ENCODE measurements around the gene TRAF7. TPM values are rescaled to one million over a fixed set of nuclear protein-coding genes. Genes with fewer than 3 reads are reported as not detected.
A peak's percentile ranks its signal among the peaks of the same experiment; 100 is the strongest.

TRAF7 gene
- total RNA-seq, 1 donor from 2014 or later = 190 TPM

DNA sequence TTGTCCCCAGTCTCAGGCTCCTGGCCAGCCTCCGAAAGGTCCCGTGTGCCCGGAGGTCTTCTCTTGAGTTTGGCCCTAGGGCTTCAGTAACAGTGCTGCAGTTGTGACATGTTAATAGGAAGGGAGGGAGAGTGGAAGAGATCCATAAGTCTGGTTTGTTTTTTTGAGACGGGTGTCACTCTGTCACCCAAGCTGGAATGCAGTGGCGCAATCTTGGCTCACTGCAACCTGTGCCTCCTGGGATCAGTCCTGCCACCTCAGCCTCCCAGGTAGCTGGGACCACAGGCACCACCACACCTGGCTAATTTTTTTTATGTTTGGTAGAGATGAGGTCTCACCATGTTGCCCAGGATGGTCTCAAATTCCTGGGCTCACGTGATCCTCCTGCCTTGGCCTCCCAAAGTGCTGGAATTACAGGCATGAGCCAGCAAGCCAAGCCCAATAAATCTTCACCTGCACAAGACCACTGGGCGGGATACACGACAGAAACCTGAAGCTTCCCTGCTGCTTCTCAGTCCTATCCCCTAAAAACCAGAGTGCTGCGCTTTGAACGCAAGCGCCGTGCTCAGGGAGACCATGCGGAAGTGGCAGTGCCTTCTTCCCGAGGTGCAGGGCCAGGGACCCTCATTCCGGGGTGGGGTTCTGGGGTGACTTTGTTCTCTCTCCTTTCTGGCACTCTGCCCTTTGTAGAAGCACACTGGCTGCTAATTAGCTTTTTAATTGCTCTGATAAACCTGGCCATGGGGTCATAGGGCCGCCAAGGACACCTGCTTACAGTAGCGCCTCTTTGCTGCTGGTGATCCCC lies 10.9 kb downstream of the TRAF7 start:
- Mint-ChIP-seq H3K27me3 (ENCODE audit: unreplicated experiment) (no peaks in the 10 kb centered on the region), H3K27ac (ENCODE audit: unreplicated experiment) (peak overlapping the region; percentile 67), H3K4me3 (ENCODE audit: unreplicated experiment) (peak overlapping the region; percentile 65), H3K36me3 (ENCODE audit: low read depth, unreplicated experiment) (peaks cover 7% of the 10 kb centered on the region), H3K9me3 (ENCODE audit: unreplicated experiment) (no peaks in the 10 kb centered on the region), H3K4me1 (ENCODE audit: unreplicated experiment) (peaks cover 13% of the 10 kb centered on the region)
- no peak for DNase-seq (ENCODE audit: low spot score)
- TF ChIP-seq, protein P1, sequence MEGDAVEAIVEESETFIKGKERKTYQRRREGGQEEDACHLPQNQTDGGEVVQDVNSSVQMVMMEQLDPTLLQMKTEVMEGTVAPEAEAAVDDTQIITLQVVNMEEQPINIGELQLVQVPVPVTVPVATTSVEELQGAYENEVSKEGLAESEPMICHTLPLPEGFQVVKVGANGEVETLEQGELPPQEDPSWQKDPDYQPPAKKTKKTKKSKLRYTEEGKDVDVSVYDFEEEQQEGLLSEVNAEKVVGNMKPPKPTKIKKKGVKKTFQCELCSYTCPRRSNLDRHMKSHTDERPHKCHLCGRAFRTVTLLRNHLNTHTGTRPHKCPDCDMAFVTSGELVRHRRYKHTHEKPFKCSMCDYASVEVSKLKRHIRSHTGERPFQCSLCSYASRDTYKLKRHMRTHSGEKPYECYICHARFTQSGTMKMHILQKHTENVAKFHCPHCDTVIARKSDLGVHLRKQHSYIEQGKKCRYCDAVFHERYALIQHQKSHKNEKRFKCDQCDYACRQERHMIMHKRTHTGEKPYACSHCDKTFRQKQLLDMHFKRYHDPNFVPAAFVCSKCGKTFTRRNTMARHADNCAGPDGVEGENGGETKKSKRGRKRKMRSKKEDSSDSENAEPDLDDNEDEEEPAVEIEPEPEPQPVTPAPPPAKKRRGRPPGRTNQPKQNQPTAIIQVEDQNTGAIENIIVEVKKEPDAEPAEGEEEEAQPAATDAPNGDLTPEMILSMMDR (IDR thresholded peaks at IDR 0.05; ENCODE audit: unreplicated experiment) = no peak

- no peaks in the 10 kb centered on the region for H3K27me3 Mint-ChIP-seq (ENCODE audit: unreplicated experiment)
- H3K4me3 Mint-ChIP-seq (ENCODE audit: unreplicated experiment) = no peak overlapping the region
- DNase-seq (ENCODE audit: low spot score) = no peak
- TF ChIP-seq, protein P1 (IDR thresholded peaks at IDR 0.05; ENCODE audit: unreplicated experiment) = no peak
- no peak overlapping the region for H3K27ac Mint-ChIP-seq (ENCODE audit: unreplicated experiment)
- H3K9me3 Mint-ChIP-seq (ENCODE audit: unreplicated experiment) = no peaks in the 10 kb centered on the region
- H3K36me3 Mint-ChIP-seq (ENCODE audit: low read depth, unreplicated experiment) = peaks cover 7% of the 10 kb centered on the region
- H3K4me1 Mint-ChIP-seq (ENCODE audit: unreplicated experiment) = peaks cover 17% of the 10 kb centered on the region
Measured at GRCh38 chr16:2167068-2167638, 11.6 kb downstream of the TRAF7 start.

- Mint-ChIP-seq H3K27ac (ENCODE audit: unreplicated experiment) (peak overlapping the region; percentile 99), H3K4me3 (ENCODE audit: unreplicated experiment) (no peak overlapping the region), H3K9me3 (ENCODE audit: unreplicated experiment) (no peaks in the 10 kb centered on the region), H3K4me1 (ENCODE audit: unreplicated experiment) (peaks cover 20% of the 10 kb centered on the region), H3K36me3 (ENCODE audit: low read depth, unreplicated experiment) (peaks cover 17% of the 10 kb centered on the region), H3K27me3 (ENCODE audit: unreplicated experiment) (peaks cover 5% of the 10 kb centered on the region)
- peak; percentile 85 for DNase-seq (ENCODE audit: low spot score)
- TF ChIP-seq, protein P1 (IDR thresholded peaks at IDR 0.05; ENCODE audit: unreplicated experiment) = no peak
Measured at GRCh38 chr16:2170080-2170479, 14.5 kb downstream of the TRAF7 start.

GRCh38 chr16:2170587-2171435 lies 15.2 kb downstream of the TRAF7 start:
- no peak overlapping the region for H3K4me3 Mint-ChIP-seq (ENCODE audit: unreplicated experiment)
- H3K9me3 Mint-ChIP-seq (ENCODE audit: unreplicated experiment) = no peaks in the 10 kb centered on the region
- peaks cover 14% of the 10 kb centered on the region for H3K36me3 Mint-ChIP-seq (ENCODE audit: low read depth, unreplicated experiment)
- DNase-seq (ENCODE audit: low spot score) = no peak
- H3K4me1 Mint-ChIP-seq (ENCODE audit: unreplicated experiment) = peaks cover 20% of the 10 kb centered on the region
- TF ChIP-seq, protein P1 (IDR thresholded peaks at IDR 0.05; ENCODE audit: unreplicated experiment) = no peak
- peaks cover 5% of the 10 kb centered on the region for H3K27me3 Mint-ChIP-seq (ENCODE audit: unreplicated experiment)
- peak overlapping the region; percentile 95 for H3K27ac Mint-ChIP-seq (ENCODE audit: unreplicated experiment)

All from endothelial cell (in vitro differentiated cells).